Nucleus accumbens (tissue), 56 donors: ENCODE measurements around the gene LECT2.

Source experiments
- DNase-seq, 56 donors: peaks; one replicate each; lab custom pipeline; 2025; lab: John Stamatoyannopoulos, UW

The LECT2 gene

GRCh38 chr5:135954899-135955298, at the start of gene LECT2:
LECT2 (minus strand) TSS chr5:135954983; CDS start chr5:135954833, 150 bp downstream.
- DNase-seq = no peak

GRCh38 chr5:136004436-136004835, 49.7 kb upstream of the LECT2 start:
- DNase-seq = no peak

- no peak for DNase-seq
Measured at GRCh38 chr5:136001466-136001981, 46.7 kb upstream of the LECT2 start.

- DNase-seq = no peak
Measured at GRCh38 chr5:136000932-136001331, 46.1 kb upstream of the LECT2 start.

GRCh38 chr5:136000147-136000546, 45.4 kb upstream of the LECT2 start:
- DNase-seq = no peak

GRCh38 chr5:135999406-136000139, 44.8 kb upstream of the LECT2 start:
- no peak for DNase-seq

- no peak for DNase-seq
Measured at GRCh38 chr5:135998889-135999288, 44.1 kb upstream of the LECT2 start.

- DNase-seq = no peak
Measured at GRCh38 chr5:135997673-135998335, 43.0 kb upstream of the LECT2 start.

GRCh38 chr5:135996611-135997010, 41.8 kb upstream of the LECT2 start:
- no peak for DNase-seq

- DNase-seq = no peak
Measured at GRCh38 chr5:135995976-135996375, 41.2 kb upstream of the LECT2 start.

- DNase-seq = no peak
Measured at GRCh38 chr5:135993880-135994636, 39.3 kb upstream of the LECT2 start.

- DNase-seq = no peak
Measured at GRCh38 chr5:135993335-135993879, 38.6 kb upstream of the LECT2 start.

- no peak for DNase-seq
Measured at GRCh38 chr5:135991429-135991828, 36.6 kb upstream of the LECT2 start.

- no peak for DNase-seq
Measured at GRCh38 chr5:135990528-135991255, 35.9 kb upstream of the LECT2 start.

GRCh38 chr5:135989686-135990085, 34.9 kb upstream of the LECT2 start:
- DNase-seq = no peak

- DNase-seq = no peak
Measured at GRCh38 chr5:135988546-135988945, 33.8 kb upstream of the LECT2 start.

GRCh38 chr5:135986891-135987401, 32.2 kb upstream of the LECT2 start:
- no peak for DNase-seq

- no peak for DNase-seq
Measured at GRCh38 chr5:135986401-135986800, 31.6 kb upstream of the LECT2 start.

- no peak for DNase-seq
Measured at GRCh38 chr5:135985951-135986350, 31.2 kb upstream of the LECT2 start.

GRCh38 chr5:135980620-135981019, 25.8 kb upstream of the LECT2 start:
- DNase-seq = no peak
